Placental epithelial cell (primary cell): ENCODE data around the gene HILPDA. TPM values are rescaled to one million over a fixed set of nuclear protein-coding genes. Genes with fewer than 3 reads are reported as not detected.

Experiments used
- small RNA-seq: library from RNA; depleted of rRNA; stranded (forward); fragments of <200 nt; gene quantifications from one replicate; pipeline ENCODE3, GENCODE V24; 2012
- total RNA-seq: library from RNA; depleted of rRNA; stranded (reverse); fragments of >200 nt; gene quantifications from 2 replicates; pipeline ENCODE4 v1.2.3, GENCODE V29; 2012

The HILPDA gene
- 21.3 and 24.3 TPM in 2 replicates for total RNA-seq

GRCh38 chr7:128455543-128456254, at the start of gene HILPDA:
Gene HILPDA, plus strand, starts transcription at chr7:128455878. Its CDS starts 1,391 bp downstream, at chr7:128457269.

GRCh38 chr7:128409596-128410450, 45.9 kb upstream of the HILPDA start, which contains the start of gene IMPDH1:
Gene IMPDH1, minus strand, starts transcription at chr7:128409982. Its CDS starts 81 bp downstream, at chr7:128409901.

GRCh38 chr7:128476402-128477335, 21.0 kb downstream of the HILPDA start, which contains the start of gene METTL2B:
Gene METTL2B, plus strand, starts transcription at chr7:128476748. Its CDS starts 18 bp downstream, at chr7:128476766.

Small RNAs within 50 kb of the gene (small RNA-seq; reads per million reads assigned to genes)
- gene AC010655.1 (not detected), gene AC010655.2 (not detected), gene RF00017 (not detected), gene RNU7-54P (not detected)

Other genes with a start within 250 kb of the HILPDA start
- gene LEP, start 214.6 kb upstream of the HILPDA start, total RNA-seq: under 0.01 TPM in 2 replicates
- 7.3 and 12.2 TPM in 2 replicates for gene RBM28, start 112.0 kb upstream of the HILPDA start, total RNA-seq
- 0.39 and 0.98 TPM in 2 replicates for gene PRRT4, start 94.2 kb upstream of the HILPDA start, total RNA-seq
- 40.4 and 78.9 TPM in 2 replicates for gene IMPDH1, start 45.9 kb upstream of the HILPDA start, total RNA-seq
- gene METTL2B, start 20.9 kb downstream of the HILPDA start, total RNA-seq: 12.6 and 29.3 TPM in 2 replicates
- 0.76 and 1.2 TPM in 2 replicates for gene GARIN1A, start 216.4 kb downstream of the HILPDA start, total RNA-seq